DOHH2 (cell line): ENCODE results near the gene ARMC9.

Experiments
- H3F3A ChIP-seq: fragments of 200-600 bp; sonication (generic), shearing (Covaris generic); 2 replicates; pipeline ENCODE4 v1.6.0; 2016; ENCODE audit warnings: antibody characterized with exemption, mild to moderate bottlenecking; ENCODE audit not compliant: control insufficient read depth, insufficient read depth
- H3K27ac ChIP-seq: fragments of 200-600 bp; sonication (generic); 2 replicates; pipeline ENCODE4 v1.5.1; 2014; ENCODE audit warnings: low read depth, mild to moderate bottlenecking, low read length, moderate library complexity
- H3K27me3 ChIP-seq: fragments of 200-600 bp; sonication (generic); 2 replicates; pipeline ENCODE4 v1.6.1; 2014; ENCODE audit warnings: mild to moderate bottlenecking, low read length, mixed read lengths; ENCODE audit not compliant: control insufficient read depth
- H3K36me3 ChIP-seq: fragments of 200-600 bp; sonication (generic); 2 replicates; pipeline ENCODE4 v1.6.1; 2014; ENCODE audit warnings: mild to moderate bottlenecking, low read length, moderate library complexity, mixed read lengths; ENCODE audit not compliant: control insufficient read depth
- H3K4me1 ChIP-seq: fragments of 200-600 bp; sonication (generic); 2 replicates; pipeline ENCODE4 v1.6.1; 2014; ENCODE audit warnings: mild to moderate bottlenecking, low read length, mixed read lengths; ENCODE audit not compliant: control insufficient read depth
- H3K4me2 ChIP-seq: fragments of 200-600 bp; sonication (generic); 2 replicates; pipeline ENCODE4 v1.6.0; 2014; ENCODE audit warnings: mild to moderate bottlenecking, low read length, moderate library complexity
- H3K4me3 ChIP-seq: fragments of 200-600 bp; sonication (generic); 2 replicates; pipeline ENCODE4 v1.5.1; 2014; ENCODE audit warnings: mild to moderate bottlenecking, low read length, mixed read lengths
- H3K79me2 ChIP-seq: fragments of 200-600 bp; sonication (generic); 2 replicates; pipeline ENCODE4 v1.6.1; 2014; ENCODE audit warnings: mild to moderate bottlenecking, low read length, mixed read lengths; ENCODE audit not compliant: control insufficient read depth
- H3K9me2 ChIP-seq: fragments of 200-600 bp; sonication (generic); replicated peaks from 2 replicates; pipeline ENCODE4 v1.6.1; 2014; ENCODE audit warnings: mild to moderate bottlenecking, low read length, mixed read lengths; ENCODE audit not compliant: control insufficient read depth
- H3K9me3 ChIP-seq: fragments of 200-600 bp; sonication (generic); 2 replicates; pipeline ENCODE4 v1.6.1; 2014; ENCODE audit warnings: antibody characterized with exemption, low read length, mixed read lengths; ENCODE audit not compliant: control insufficient read depth, insufficient read depth
- H4K20me1 ChIP-seq: fragments of 200-600 bp; sonication (generic); 2 replicates; pipeline ENCODE4 v1.6.0; 2014; ENCODE audit warnings: low read depth, mild to moderate bottlenecking, antibody characterized with exemption, low read length, moderate library complexity; ENCODE audit not compliant: control insufficient read depth, insufficient read depth
- CTCF ChIP-seq: fragments of 200-600 bp; sonication (generic); IDR thresholded peaks from one replicate; pipeline ENCODE4 v1.5.1; 2014; ENCODE audit warnings: antibody characterized with exemption, mild to moderate bottlenecking, low read depth, low read length; ENCODE audit not compliant: poor library complexity, severe bottlenecking
- EZH2phosphoT487 ChIP-seq: fragments of 200-600 bp; sonication (generic); IDR thresholded peaks from 2 replicates; pipeline ENCODE4 v1.6.1; 2017; ENCODE audit warnings: borderline replicate concordance, mild to moderate bottlenecking, antibody characterized with exemption, low read length, moderate library complexity, mixed read lengths

ARMC9 gene

GRCh38 chr2:231185886-231186285 is 12.5 kb upstream of the ARMC9 start:
- peaks cover 6% of the 10 kb centered on the region; the same call in 1 of the 2 replicates for H3K27me3 ChIP-seq
- H4K20me1 ChIP-seq = no peaks in the 10 kb centered on the region
- no peaks in the 10 kb centered on the region for H3F3A ChIP-seq
- no peak overlapping the region for H3K4me3 ChIP-seq
- H3K9me2 ChIP-seq = no peaks in the 10 kb centered on the region
- H3K9me3 ChIP-seq = no peaks in the 10 kb centered on the region
- no peak overlapping the region for H3K4me2 ChIP-seq
- H3K4me1 ChIP-seq = peaks cover 17% of the 10 kb centered on the region
- TF ChIP-seq CTCF = no peak
- no peak overlapping the region for H3K27ac ChIP-seq
- no peaks in the 10 kb centered on the region for H3K36me3 ChIP-seq
- no peaks in the 10 kb centered on the region for H3K79me2 ChIP-seq

DNA sequence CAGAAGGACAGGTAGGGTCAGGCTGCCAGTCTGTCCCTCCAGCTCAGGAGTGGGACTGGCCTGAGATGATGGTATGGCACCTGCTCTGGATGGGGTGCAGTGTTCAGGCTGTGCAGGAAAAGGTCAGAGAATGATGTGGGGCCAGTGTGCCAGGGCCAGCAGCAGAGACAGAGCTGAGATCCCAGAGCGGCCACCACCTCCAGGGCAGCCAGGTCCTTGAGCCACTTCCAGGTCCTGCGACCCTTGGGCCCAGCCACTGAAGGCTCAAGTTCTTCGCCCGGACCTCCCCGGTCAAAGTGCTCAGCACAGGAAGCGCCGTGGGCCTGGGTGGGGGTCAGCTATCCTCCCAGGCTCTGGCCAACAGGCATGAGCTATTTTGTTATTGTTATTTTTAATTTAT is 12.1 kb upstream of the ARMC9 start:
- Histone ChIP-seq H3K4me3 (no peak overlapping the region), H4K20me1 (no peaks in the 10 kb centered on the region), H3K36me3 (no peaks in the 10 kb centered on the region), H3K27me3 (peaks cover 6% of the 10 kb centered on the region; the same call in 1 of the 2 replicates), H3K9me2 (no peaks in the 10 kb centered on the region), H3K4me1 (peaks cover 13% of the 10 kb centered on the region), H3K79me2 (no peaks in the 10 kb centered on the region), H3K9me3 (no peaks in the 10 kb centered on the region), H3K4me2 (no peak overlapping the region), H3K27ac (no peak overlapping the region), H3F3A (no peaks in the 10 kb centered on the region)
- no peak for TF ChIP-seq EZH2phosphoT487
- no peak for TF ChIP-seq CTCF

DNA sequence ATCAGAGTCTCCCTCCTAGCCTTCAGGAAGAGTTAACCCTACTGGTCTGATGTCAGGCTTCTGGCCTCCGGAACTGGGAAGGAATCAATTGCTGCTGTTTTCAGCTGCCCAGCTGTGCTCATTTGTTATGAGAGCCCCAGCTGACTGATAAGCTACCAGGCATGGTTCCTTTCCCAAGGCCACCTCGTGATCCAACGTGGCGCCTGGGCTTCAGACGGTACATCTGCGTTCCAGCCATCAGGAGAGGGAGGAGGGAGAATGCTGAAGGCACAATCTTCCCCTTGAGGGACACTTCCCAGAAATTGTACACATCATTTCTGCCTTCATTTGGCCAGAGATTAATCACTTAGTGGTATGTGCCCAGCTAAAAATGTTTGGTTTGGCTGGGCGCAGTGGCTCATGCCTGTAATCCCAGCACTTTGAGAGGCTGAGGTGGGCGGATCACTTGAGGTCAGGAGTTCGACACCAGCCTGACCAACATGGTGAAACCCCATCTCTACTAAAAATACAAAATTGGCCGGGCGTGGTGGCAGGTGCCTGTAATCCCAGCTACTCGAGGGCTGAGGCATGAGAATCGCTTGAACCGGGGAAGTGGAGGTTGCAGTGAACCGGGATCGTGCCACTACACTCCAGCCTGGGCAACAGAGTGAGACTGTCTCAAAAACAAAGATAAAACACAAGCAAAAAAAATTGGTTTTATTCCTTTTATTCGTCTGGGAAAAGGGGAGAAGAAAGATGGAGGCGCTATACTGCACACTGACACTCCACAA is 10.5 kb upstream of the ARMC9 start:
- no peak overlapping the region for H3K4me3 ChIP-seq
- H3K9me2 ChIP-seq = no peaks in the 10 kb centered on the region
- no peaks in the 10 kb centered on the region for H3K79me2 ChIP-seq
- H3K36me3 ChIP-seq = no peaks in the 10 kb centered on the region
- H3K4me1 ChIP-seq = no peaks in the 10 kb centered on the region
- TF ChIP-seq CTCF = no peak
- TF ChIP-seq EZH2phosphoT487 = no peak
- H3K4me2 ChIP-seq = no peak overlapping the region
- H3K27me3 ChIP-seq = peaks cover 6% of the 10 kb centered on the region; the same call in 1 of the 2 replicates
- no peaks in the 10 kb centered on the region for H3F3A ChIP-seq
- no peaks in the 10 kb centered on the region for H3K9me3 ChIP-seq
- H4K20me1 ChIP-seq = no peaks in the 10 kb centered on the region
- no peak overlapping the region for H3K27ac ChIP-seq
